ENCODE results near the gene LZTFL1.
"Not testable (repeated sequence)": the region's sequence is repeated elsewhere in the genome, so short reads cannot be mapped to it uniquely, and the experiment has no call there.

Gene LZTFL1

DNA sequence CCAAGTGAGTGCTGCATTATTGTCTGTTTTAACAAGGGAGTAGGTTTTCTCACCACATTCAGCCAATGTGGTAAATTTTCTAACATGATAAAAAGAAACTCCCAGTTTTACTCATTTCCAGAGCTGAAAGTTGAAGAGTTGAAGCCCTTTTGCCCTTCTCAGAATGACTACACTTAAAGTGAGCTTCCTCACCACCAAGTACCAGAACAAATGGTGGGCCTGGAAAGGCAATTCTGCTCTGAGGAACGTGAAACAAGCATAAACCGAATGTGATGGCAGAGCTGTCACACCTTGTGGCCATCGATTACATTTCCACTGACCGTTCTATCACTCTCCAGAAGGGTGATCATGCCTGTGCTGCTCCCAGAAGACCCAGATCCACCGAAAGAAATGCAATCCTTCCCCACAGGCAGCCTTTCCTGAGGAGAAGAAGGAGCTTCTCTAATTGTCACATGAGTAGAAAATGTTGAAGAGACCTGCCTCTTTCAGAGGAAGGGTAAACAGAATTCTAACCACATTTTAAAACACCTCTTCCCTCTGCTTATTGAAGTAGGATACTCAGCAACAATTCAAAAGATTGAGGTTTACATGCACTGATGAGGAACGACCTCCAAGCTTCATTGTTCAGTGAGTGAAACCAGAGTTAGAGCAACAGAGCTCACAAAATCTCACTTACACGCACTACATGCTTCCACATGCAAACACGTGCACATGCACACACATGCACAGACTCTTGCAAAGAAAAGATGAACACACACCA is 23.0 kb upstream of the LZTFL1 start:
- DNase-seq (ENCODE audit: low read depth) = no peak

DNA sequence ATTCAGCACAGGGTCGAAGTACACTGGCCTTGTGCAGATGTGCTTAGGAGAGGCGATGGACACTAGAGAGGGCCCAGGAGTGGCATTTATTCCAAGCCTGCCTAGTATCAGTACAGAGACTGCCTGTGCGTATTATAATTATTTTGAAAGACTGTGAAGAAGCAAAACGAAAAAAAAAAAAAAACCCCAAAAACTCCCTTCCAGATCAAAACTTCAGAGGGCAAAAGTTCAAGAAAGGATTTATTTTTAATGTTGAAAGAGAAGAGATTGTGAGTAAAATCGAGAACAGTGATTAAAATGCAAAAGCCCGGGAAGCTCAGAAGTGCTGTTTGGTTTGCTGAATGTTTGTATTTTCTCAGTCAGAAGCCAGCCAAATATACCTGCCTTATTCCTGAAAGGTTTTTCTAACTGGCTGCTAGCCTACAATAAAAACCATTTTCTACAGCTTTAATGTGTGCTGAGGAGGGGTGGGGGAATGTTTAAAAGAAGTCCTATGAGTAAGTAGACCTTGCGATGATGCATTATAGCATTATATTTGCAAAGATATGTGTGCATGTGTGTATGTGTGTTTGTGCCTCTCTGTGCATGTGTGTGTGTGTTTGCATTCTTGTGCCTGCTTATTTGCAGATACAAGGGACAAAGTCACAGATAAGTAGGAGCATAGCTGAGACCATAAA is 19.3 kb upstream of the LZTFL1 start:
- DNase-seq (ENCODE audit: low read depth) = no peak

DNA sequence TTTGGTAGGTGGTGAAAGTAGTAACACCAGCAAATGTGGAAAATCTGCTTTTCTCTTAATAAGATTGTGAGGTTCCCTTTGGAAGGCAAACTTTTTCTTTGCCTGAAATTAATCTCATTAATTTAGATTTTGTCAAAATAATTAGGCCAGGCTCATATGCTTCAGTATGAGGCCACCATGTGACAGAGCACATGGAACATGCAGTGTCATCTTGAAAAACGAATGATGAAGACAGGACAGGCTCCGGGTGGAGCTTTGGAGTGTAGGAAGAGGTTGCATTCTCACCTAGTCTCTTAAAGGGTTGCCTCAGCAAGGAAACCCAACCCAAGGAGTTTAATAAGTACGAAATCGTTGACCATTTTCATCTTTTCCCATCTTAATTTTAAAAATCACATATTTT is 18.6 kb upstream of the LZTFL1 start:
- DNase-seq (ENCODE audit: low read depth) = no peak

DNA sequence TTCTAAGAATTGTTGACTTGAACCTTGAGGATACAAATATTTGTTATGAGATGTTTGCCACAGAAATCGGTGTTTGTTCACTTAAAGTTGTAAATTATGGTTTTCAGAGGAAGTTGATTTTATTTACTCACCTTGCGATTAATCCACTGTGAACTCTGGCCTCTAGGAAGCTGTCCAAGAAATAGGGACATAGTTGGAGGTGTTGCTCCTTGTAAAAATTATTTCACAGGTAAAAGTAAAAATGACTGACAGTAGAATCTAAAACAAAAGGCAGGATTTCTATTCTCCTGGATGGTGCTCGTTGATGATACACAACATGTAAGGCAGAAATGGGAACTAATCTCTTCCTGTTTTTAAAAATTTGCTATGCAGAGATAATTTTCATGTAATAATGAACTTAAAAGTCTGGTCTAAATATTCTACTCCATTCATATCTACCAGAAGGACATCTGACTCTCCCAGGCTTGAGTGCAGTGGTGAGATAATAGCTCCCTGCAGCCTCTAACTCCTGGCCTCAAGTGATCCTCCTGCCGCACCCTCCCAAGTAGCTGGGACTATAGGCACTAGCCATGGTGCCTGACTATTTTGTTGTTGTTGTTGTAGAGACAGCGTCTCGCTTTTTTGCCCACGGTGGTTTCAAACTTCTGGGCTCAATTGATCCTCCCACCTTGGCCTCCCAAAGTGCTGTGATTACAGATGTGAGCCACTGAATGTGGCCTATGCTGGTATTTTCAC is 17.1 kb upstream of the LZTFL1 start:
- no peak for DNase-seq (ENCODE audit: low read depth)

DNA sequence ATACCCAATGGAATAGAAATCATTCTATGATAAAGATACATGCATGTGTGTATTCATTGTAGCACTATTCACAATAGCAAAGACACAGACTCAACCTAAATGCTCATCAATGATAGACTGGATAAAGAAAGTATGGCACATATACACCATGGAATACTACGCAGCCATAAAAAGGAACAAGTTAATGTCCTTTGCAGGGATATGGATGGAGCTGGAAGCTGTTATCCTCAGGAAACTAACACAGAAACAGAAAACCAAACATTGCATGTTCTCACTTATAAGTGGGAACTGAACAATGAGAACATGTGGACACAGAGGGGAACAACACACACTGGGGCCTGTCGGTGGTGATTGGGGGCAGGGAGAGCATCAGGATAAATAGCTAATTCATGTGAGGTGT is 15.1 kb upstream of the LZTFL1 start:
- not testable (repeated sequence) for DNase-seq (ENCODE audit: low read depth)

DNA sequence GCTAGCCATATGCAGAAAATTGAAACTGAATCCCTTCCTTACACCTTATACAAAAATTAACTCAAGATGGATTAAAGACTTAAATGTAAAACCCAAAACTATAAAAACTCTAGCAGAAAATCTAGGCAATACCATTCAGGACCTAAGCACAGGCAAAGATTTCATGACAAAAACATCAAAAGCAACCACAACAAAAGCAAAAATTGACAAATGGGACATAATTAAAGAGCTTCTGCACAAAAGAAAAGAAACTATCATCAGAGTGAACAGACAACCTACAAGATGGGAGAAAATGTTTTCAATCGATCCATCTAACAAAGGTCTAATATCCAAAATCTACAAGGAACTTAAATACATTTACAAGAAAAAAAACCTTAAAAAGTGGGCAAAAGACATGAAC is 14.4 kb upstream of the LZTFL1 start:
- DNase-seq (ENCODE audit: low read depth) = not testable (repeated sequence)

DNA sequence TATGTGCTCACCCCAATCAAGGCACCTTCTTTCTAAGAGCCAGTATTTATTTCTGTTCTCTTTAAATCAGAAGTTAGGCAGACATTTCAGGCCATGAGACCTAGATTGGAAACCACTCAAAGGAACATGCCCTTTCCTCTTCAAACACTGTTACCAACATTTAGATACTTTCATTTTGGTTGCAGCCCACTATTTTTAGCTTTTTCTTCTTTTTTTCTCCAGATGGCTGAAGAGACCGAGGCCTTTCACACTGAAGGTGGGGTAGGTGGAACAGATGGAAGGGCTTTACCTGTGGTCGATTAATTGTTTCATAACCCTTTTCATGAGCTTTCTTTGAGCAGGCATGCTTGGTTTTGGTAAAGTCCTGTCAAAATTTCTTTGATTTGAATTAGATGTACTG is 10.9 kb upstream of the LZTFL1 start:
- DNase-seq (ENCODE audit: low read depth) = no peak

DNA sequence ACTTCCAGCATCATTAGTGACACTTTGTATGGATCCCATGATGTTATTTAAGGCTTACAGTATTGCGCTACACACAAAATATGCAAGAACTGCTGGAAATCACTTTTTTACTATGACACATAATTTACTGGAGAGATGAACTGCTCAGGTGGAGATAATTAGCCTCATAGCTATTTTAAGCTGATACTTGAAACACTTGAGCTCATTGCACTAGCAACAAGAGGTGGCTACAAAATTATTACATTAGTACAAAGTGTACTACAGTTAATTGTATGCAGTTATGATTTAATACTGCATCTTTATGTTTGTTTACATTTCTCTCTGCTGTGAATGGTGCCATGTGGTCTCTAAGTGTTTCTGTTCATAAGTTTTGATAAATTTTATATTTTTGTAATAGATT is 6.5 kb upstream of the LZTFL1 start:
- no peak for DNase-seq (ENCODE audit: low read depth)

DNA sequence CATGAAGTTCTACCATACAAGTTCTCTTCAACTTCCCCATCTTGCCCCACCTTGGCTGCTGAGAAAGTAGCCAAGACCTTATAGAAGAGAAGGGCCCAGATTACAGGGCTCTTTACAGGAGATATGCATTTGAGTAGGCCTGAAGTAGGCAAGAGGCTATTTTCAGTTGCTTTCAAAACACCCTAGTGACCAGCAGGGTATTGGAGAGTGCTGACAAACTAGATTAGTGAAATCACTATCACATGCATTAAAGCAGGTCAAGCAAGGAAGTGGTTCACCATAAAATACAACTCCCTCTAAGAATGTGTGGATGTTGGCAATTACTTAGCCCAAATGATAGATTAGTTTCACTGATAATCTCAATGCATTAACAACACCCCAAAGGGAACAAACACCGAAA is 2.7 kb upstream of the LZTFL1 start:
- no peak for DNase-seq (ENCODE audit: low read depth)

DNA sequence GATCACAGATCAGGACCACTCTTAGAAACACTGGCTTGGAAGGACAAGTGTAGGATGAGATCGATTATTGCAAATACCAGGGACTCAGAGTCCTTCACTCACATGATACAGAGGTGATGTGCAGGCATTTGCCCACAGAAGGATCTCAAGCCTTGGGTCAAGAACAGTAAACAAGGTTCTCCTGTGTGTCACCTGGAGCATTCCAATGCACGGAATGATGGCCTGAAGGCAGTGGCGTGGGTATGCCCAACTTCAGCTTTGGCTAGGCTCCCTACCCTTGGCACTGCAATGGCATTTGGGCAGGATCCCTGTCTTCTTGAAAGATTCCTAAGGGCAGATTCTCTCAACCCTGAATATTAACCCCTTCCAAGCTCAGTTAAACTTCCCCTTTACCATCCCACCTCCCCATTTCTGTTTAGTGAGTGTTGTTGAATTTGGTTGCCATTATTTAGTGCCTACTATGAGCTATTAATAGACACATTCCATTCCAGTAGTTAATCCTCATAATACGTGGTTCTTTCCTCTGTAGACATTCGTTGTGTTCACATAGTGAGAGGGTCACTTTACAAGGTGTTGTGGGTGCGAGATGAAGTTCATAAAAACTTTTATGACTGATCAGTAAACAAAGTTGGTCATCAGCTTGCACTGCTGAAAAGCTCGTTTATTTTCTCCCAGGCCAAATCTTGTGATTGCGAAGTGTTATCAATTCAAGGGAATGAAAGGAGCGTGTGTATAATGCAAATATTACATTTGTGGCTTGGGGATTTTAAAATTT is 1.1 kb upstream of the LZTFL1 start:
- no peak for DNase-seq (ENCODE audit: low read depth)

DNA sequence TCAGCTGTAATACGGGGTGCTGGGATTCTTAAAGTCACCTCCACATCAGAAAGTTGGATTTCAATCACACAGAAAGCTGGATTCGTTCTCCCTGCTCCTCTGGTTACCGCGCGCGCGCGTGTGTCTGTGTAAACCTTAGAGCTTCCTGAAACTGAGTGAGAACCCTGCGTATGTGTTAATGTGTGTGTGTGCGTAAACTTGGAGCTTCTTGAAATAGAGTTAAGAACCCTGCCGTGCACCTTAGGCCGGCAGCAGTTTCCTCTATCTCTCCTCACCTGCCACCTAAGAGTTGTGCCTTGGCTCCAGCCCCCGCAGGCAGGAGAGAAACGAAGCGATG is 531 bp downstream of the LZTFL1 start:
- DNase-seq (ENCODE audit: low read depth) = no peak

DNA sequence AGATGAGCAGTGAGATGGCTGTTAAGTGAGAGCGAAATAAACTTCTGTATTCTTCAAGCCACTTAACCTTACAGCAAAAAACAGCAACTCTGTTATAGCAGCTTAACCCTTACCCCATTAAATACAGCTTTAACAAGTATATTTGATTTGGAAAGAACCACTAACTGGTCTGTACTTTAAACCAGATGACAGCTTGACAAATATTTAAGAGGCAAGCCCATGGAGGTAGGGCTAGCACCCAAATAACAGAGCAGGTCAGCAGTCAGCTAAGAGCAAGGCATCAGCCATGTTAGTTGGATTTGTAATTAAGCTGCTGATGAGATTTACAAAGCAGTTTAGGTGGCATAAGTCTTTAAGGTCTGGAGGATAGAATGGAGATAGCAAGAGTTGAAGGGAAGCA is 3.5 kb downstream of the LZTFL1 start:
- no peak for DNase-seq (ENCODE audit: low read depth)

DNA sequence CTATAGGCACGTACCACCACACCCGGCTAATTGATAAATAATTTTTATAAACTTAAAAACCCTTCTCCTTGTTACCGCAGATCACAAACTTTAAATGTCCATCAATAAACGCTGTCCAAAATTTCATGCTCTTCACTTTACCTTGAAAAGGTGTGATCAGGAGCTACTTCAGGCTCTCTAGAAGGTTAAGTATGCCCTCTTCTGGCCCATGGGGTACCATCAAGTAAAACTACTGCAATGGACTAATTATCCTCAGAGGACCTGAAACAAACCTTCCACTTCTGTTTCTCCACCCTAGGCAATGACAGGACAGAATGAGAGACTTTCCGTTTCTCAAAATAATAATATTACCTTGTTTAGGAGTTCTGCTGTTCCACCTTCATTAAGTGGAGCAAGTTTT is 9.2 kb downstream of the LZTFL1 start:
- no peak for DNase-seq (ENCODE audit: low read depth)

DNA sequence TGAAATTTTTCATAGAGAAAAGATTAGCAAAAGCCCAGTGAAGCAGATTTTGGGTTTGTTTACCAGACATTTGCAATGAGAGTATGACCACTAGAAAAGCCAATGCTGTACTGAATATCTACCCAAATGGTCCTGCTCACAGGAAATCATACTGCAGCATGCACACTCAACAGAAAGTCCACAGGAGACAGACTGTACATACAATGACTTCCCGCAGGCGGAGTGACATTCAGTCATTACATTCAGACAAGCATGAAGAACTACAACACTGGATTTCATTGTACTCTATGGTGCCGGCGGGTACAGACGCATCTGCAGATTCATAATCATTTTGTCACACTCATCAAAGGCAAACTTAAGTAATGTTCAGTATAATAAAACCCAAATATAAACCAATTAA is 11.8 kb downstream of the LZTFL1 start:
- DNase-seq (ENCODE audit: low read depth) = no peak

DNA sequence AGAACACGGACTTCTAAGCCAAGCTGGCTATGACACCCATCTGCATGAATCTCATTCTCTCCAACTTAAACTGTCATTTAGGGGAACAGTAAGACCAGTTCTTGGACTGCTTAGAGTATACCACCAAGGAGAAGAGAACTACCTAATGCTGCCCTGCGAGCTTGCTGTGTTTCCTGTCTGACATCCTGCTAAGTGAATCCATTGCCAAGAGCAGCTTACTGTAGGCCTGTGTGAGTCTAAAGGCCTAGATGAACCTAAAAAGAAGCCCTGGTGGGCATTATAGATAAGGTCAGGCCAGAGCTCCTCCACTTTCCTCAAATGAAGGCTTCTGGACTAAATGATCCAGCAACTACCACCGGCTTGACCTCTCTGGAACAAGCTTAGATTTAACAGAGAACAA is 15.0 kb downstream of the LZTFL1 start:
- no peak for DNase-seq (ENCODE audit: low read depth)

DNA sequence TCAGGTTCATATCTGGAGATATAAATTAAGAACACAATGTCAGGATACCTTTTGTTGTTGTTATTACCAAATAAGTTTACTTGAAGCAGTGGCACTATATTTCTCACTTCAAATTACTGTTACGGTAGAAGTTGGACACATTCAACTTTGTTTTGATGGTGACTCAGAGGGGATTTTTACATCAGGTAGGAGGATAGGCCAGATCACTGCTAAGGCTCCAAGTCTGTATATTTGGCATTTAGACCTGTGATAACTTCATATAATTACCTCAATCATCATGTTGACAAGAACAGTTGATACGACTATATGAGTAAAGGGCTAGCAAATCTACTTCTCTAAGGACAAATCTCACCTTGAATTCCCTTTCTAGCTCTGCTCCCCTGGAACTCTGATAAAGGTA is 15.6 kb downstream of the LZTFL1 start:
- DNase-seq (ENCODE audit: low read depth) = no peak

DNA sequence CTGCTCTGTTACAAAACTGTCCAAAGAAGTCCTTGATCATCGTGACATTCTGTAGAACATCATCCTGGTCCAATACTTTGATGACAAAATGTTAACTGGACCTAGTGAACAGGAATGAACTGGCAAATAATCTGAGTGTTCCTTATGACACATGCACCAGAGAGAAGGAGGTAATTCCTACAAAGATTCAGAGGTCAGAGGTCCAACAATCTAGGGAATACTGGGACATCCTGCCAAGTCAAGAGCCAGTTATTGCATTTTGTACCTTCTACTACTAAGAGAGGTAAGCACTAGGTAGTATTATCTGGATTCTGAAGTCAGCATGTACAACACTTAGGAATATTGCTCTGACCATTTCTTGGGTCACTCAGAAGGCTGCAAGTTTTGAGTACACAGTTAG is 20.8 kb downstream of the LZTFL1 start:
- DNase-seq (ENCODE audit: low read depth) = no peak

DNA sequence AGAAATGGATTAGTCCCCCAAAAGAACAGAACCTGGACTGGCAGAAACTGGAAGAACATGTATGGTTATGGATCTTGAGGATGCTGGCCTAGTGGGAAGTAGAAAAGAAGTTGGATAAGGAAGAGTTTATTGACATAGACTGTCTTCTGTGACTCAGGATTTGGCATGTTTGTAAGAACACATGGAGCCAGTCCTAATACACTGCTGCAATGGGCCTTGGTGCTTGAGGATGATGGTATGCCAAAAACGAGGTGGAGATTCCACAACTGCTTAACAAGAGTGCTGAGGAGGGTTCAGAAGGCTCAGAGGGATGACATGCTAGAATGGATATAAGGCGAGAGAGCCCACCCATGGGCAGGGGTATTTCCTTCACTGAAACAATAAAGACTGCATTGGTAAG is 22.4 kb downstream of the LZTFL1 start:
- DNase-seq (ENCODE audit: low read depth) = no peak

DNA sequence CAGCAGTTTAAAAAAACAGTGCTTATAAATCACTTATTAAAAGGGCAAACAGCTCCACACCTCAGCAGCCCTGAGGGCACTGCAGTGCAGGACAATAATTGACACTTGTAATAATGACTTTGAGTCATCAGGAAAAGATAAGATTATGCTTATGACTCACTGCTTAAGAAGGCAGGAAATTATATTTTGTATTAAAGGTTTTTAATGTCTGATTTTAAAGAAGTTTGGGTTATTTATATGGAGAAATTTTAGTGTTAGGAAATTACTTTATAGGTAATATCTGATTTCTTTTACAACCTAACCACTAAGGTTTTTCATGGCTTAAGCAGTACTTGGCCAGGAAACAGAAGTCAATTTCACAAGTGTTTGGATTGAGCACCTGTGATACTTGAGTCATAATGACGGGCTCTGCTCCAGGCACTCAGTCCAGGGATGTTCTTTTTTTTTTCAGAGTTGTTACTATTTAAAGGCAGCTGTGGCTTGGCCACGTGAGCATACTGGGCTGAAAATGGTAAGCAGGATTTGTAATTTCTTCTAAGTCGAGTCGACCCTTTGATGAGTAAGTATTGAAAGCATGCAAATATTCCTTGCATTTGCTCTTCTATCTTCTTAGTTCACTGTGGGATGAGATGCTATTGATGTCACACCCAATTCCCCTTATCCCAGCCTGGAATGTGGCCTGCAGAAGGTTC is 23.9 kb downstream of the LZTFL1 start:
- DNase-seq (ENCODE audit: low read depth) = no peak

DNA sequence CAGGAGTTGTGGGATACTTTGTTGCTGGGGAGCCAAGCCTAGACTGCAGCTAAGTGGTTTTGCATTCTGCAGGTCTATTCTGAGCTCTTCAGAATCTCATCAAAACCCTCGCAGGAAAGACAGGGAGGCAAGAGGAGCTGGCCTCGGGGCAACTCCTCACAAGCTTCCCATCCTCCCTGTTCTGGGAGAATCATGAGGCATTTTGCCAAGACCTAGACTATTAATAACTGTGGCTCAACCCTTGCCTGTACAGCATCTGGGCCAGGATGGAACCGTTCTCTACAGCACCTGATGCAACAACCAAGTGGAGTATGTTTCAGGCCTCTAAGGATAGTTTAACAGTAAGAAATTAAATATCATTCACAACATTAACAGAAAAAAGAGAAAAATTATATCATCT is 25.4 kb downstream of the LZTFL1 start:
- DNase-seq (ENCODE audit: low read depth) = no peak

DNA sequence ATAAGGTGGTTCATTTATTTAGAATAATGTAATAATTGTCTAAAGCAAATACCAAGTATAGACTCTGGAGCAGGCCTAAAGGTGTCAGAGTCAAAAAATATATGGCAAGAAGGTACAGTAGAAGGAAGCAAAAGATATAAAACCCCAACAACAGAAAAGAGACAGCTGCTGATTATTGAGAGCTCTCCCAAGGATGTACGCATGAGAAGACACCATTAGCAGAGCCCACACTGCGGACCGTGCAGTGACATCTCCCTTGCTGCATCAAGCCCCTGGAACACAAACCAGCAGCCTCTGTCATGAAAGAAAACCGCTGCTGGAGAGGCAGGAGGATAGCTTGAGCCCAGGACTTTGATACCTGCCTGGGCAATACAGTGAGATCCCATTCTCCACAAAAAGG is 27.6 kb downstream of the LZTFL1 start:
- DNase-seq (ENCODE audit: low read depth) = no peak

Data from CMK (cell line).